Eye (tissue), 1 donor: ENCODE data around the gene BORCS8.
A peak's percentile ranks its signal among the peaks of the same experiment; 100 is the strongest.
"Not testable (repeated sequence)": the region's sequence is repeated elsewhere in the genome, so short reads cannot be mapped to it uniquely, and the experiment has no call there.

Experiments
- DNase-seq: peaks from one replicate; pipeline ENCODE4 v3.0.0-alpha.2; 2015

The BORCS8 gene

GRCh38 chr19:19179548-19180441 is 12.2 kb downstream of the BORCS8 start:
- no peak for DNase-seq

DNA sequence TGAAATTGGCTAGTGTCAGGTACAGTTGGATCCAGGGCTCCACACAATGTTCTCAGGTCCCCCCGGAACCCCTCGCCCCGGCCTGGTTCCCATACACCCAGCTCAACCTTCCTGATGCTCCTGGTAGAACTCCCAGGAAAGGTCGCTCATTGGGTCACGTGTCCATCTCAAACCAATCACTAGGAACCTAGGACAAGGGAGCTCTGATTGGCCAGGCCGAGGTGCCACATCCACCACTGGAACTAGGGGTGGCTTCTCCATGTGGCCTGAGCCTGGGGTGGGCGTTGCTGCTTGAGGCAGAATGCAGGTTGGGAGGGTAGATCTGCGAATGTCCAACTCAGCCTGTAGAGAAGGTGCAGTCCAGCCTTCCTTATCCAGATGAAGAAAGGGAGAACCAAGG is 15.0 kb downstream of the BORCS8 start:
- no peak for DNase-seq

- DNase-seq, result not testable (repeated sequence)
Measured at GRCh38 chr19:19173243-19173642, 18.7 kb downstream of the BORCS8 start.

DNA sequence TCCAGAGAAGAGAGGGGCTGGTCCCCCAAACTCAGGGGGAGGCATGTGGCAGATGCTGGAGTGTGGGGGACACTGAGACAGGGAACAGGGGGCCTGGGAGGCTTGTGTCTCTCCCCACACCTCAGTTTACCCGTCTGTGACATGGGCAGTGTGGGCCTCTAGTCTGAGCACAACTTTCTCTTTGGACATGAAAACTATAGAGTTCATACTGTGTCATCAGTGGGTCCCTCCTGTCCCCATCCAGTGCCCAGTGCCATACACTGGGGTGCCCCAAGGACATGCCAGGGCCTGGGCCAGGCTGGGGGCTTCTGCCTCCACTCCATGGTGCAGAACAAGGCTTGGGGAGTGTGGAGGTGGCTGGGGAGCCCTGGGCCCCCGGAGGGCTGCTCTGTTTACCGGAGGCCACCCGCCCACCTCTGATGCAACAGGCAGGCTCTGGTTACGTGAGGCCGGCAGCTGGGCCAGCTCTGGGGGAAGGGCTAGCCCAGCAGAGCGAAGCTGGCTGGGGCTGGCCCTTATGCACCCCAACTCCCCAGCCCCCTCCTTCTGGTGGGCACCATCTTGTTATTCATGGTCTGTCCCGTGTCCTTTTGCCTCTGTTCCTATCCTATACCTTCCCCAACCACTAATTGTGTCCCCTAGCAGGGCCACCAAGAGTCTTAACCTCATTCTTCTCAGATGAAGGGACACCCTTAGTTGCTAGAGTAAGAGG is 20.0 kb downstream of the BORCS8 start:
- DNase-seq, result no peak

DNA sequence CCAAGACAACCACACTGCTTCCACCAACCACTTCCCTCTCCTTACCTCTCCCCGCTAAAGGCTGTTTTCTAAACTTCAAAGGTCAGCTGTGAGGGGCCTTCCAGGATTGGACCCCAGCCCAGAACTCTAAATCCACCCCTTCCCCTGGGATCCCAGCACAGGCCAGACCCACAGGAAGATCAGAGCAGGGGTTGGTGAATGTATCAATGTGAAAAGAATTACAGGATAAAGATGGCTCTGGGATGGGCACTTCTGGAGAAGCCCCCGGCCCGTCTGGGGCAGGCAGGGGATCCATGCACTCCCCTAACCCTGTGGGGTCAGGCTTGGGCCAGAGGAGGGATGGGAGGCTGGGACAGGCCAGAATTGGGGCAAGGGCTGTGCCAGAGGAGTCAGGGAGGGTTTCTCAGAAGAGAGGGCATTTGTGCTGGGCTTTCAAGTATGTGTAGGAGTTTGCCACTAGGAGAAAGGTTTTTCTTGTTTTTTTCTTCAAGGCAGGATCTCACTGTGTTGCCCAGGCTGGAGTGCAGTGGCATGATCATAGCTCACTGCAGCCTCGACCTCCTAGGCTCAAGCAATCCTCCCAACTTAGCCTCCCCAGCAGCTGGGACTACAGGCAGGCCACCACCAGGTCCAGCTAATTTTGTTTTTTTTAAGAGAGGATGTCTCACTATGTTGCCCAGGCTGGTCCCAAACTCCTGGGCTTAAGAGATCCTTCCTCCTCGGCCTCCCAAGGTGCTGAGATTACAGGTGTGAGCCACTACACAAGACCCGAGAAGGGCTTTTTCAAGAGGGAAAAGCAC is 20.9 kb downstream of the BORCS8 start:
- DNase-seq, result peak; percentile 28

DNA sequence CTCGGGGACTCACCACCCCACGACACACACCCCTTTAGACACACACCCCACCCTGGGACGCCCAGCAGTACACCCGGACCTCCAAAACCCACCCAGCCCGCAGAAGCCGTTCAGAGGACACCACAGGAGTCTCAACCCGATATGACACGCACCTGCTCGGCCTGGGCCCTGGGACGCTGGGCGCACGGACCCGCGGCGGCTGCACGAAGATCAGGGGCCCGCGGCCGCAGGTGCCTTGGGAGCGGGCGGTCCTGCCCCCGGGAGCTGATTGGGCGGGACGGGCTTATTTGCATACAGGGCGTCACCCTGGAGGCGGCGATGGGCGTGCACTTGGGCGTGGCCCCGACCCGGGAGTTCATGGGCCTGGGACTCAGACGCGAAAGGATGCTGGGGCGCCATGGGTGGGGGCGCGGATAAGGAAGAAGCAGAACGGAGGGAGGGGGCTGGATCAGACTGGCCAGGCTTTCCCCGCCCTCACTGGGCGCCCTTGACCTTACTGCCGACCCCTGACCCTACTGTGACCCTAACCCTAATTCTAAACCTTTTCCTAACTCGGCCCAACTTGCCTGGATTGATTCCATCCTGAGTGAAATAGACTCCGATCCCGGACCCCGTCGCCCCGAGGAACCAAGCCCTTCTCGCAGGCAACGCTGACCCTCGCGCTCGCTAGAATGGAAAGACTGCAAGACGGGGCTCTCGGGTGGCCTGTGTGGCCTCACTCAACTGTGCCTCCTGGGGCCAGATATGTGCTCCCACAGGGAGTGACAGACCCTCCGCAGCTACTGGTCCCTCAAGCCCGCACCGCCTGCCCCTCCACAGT is 21.7 kb downstream of the BORCS8 start, which contains the start of gene MEF2B:
Gene MEF2B (minus strand): TSS at position 211 of the 820 bp plus-strand sequence. CDS start 19,528 bp downstream, outside the sequence.
- peak; percentile 81 for DNase-seq

DNA sequence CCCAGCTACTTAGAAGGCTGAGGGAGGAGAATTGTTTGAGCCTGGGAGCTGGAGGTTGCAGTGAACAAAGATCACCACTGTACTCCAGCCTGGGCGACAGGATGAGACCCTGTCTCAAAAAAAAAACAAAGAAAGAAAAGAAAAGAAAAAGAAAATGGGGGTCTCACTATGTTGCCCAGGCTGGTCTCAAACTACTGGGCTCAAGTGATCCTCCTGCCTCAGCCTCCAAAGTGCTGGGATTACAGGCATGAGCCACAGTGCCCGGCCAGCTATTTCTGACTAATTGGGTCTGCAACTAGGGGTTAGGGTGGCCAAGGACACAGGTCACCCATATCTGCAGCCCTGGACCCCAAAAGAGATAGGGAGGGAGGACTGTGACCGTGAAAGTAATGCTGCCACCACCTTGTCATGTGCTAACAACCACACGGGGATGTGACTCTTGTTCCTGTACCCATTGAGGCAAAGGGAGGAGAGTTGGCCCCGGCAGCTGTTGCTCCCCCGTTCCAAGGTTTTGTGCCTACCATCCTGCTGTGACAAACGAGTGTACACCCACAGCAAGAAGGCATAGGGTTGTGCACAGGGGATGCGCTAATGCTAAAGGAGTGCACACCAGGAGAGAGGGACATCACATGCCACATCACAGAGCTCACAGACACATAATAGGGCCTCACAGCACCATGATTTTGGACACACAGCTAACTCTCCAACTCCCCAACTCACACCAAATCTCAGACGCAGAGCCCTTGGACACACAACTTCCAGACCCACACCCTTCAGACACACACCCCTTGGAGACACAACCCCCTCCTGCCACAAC is 22.5 kb downstream of the BORCS8 start:
- DNase-seq, result no peak

- no peak for DNase-seq
Measured at GRCh38 chr19:19167612-19168011, 24.3 kb downstream of the BORCS8 start.

DNA sequence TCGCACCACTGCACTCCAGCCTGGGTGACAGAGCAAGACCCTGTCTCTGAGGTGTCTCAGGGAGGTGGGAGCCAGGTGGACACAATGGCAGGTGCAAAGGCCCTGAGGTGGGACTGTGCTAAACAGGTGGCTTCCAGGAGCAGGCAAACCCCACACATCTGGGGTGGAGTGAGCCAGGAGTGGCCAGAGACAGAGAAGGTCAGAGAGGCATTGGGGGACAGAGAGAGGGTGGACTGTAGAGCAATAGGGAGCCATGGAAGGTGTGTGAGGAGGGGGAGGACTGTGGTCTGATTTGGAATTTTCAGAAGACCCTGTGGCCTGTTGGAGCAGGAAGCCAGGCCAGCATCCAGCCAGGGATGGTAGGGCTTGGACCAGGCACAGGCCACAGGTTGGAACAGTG is 26.6 kb downstream of the BORCS8 start:
- no peak for DNase-seq

DNA sequence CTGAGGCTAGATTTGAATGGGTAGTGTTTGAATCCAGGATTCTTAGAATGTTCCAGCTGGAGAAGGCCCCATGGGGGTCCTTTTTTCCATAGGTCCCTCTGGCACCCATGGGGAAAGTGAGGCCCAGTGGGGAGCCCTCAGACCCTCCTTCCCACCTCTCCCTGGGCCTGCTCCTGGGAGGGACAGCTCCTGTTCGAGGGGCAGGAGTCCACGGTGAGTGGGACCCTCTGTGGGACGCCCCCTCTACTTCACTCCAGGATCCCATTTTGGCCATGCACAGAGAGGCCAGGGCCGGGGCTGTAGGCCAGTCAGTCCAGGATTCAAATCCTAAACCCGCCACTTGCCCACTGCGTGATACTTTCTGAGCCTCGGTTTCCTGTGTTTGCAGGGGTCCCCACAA is 29.5 kb downstream of the BORCS8 start:
- no peak for DNase-seq

- no peak for DNase-seq
Measured at GRCh38 chr19:19160461-19161035, 31.4 kb downstream of the BORCS8 start.

DNA sequence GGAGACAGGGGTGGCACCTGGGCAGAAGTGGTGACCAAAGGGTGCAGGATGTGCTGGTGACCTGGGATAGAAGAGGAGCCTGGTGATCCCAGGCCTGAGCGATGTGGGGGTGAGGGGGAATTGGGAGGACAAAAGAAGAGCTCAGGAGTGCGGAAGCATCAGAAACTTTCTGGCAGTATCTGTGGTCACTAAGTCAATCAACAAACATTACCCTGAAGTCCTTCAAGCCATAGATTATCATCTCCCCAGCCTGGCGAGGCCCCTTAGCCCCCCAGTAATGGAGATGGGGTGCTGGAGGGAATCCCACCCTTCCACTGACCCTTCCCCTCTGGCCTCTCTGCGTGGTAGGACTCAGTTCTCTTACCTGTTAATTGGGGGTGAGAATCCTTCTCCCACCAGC is 32.4 kb downstream of the BORCS8 start:
- no peak for DNase-seq

GRCh38 chr19:19157808-19158207 is 34.1 kb downstream of the BORCS8 start:
- no peak for DNase-seq

DNA sequence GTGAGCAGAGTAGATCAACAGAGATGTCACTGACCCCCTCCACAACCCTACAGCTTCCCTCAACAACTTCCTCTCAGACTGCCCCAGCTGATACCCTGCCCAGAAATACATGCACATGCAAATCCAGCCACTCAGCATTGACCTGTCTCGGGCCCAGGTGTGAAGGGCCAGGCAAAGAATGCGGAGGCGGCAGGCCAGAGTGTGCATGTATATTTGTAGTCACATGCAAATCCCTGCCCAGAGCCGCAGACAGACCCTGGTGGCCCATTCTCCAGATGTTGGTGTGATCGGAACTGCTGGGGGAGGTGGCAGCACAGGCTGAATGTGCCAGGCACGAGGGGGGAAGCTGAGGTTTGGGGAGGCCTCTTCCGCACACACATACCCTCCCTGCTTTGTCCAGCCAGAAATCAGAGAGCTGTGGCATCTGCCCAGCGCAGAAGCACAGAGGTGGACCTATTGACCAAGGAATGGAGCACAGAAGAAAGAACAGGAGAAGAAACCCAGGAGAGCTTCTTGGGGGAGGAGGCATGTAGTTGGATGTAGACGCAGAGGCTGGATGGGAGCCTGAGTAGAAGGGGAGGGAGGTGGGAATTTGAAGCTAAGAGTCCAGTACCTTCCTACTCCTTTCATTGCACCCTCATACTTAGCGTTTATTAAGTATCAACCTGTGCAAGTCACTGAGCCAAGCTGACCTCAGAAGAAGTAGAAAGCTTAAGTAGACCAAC is 36.3 kb downstream of the BORCS8 start:
- DNase-seq, result no peak

GRCh38 chr19:19154768-19155494 is 37.0 kb downstream of the BORCS8 start:
- no peak for DNase-seq

DNA sequence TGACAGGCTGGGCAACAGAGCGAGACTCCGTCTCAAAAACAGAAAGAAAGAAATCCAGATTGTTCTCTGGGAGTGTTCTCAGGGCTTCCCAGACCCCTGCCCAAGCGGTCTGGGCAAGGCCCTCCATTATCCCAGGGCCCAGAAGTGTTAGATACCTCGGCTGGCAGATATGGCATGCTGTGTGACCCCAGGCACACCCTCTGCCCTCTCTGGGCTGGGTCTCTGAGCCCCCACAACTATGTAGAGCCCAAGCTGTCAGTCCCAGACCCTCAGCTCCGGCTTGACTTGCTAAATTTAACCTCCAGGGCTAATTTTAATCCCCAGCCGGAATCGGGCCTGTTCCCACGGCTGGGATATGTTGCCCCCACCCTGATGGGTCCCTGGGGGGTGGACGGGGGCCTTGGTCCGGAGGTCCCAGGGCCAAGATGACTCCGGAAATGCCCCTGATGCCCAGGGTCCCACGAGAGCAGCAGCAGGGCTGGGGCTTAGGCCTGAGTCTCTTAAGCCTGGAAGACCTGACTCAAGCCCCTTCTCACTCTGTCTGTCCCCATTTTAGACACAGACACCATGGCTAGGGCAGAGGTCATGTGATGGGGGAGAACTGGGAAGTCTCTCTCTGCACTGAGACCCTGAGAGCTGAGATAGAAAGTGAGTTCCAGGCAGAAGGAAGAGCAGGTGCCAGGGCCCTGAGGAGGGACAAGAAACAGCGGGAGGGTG is 39.1 kb downstream of the BORCS8 start:
- DNase-seq, result no peak

DNA sequence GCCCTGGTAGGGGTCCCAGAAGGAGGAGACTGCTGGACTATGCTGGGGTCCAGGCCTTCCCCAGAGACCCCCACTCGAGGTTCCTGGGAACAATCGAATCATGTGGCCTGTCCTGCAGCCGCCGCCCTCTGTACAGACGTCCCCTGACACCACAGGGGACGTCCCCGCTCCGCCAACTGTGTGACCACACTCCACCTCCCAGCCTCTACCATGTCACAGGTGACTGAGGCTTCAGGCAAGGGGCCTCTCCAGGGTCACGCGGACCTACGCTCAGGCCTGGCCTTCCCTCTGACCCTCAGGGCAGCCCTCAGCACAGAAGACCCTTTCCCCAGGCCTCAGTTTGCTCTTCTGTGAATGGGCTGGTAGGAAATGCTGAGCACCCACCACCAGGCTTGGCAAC is 40.5 kb downstream of the BORCS8 start:
- DNase-seq, result no peak

GRCh38 chr19:19149435-19149834 is 42.5 kb downstream of the BORCS8 start:
- no peak for DNase-seq

- not testable (repeated sequence) for DNase-seq
Measured at GRCh38 chr19:19148504-19148903, 43.4 kb downstream of the BORCS8 start.
